NCI-H1092 (cell line): ENCODE measurements around the gene MIF.
A peak's percentile ranks its signal among the peaks of the same experiment; 100 is the strongest.
"Not testable (repeated sequence)": the region's sequence is repeated elsewhere in the genome, so short reads cannot be mapped to it uniquely, and the experiment has no call there.

ENCODE experiments used
- DNase-seq: peaks from one replicate; lab custom pipeline; 2025; lab: John Stamatoyannopoulos, UW

Gene MIF

DNA sequence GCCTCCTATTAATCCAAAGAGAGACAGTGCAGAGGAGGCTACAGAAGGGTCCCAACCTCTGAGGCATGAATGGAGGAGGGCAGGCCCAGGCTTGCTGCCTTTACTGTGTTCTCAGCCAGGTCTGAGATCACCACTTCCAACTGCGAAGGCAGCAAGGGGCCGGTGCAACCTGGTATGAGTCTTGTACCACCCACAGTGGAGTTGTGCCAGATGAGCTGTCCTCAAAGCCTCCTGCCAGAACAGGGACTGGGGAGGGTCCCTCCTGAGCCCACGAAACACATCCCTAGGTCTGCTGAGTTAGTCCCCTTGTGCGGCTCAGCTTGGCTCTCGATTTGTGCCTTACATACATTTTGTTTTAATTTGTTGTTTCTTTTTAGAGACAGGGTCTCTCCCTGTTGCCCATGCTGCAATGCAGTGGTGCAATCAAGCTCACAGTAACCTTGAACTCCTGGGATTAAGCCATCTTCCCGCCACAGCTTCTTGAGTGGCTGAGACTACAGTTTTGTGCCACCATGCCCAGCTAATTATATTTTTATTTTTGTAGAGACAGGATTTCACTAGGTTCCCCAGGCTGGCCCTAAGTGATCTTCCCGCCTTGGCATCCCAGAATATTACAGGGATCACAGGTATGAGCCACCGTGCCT is 9.3 kb downstream of the MIF start:
- DNase-seq: no peak

DNA sequence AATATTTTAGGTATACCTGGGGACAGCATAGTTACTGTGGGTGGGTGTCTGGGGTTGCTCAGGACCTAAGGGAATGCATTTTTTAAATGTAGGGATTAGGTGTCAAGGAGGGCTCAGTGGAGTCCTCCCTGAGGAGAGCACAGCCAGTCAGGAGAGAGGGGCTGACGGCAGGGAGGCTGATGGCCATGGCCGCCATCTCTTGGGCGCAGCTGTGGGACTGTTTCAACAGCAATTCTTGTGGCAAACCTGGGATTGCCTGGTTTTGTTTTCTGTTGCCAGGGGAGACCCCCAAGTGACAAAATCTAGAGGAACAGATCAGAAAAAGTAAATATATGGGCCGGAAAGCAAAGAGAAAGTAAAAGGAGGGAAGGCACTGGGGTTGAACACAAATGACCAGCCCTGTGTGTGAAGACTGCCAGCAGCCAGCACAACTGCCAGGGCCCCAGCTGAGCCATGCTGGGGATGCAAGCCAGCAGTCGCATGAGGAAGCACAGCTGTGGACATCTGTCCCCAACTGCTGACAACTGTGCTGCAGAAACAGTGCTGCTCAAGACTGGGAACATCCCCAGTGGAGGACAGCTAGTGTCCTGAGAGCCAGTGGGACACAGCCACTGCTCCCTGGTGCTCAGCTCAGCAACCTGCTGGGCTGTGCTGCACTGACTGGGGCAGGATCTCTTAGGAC is 10.5 kb downstream of the MIF start:
- DNase-seq: no peak

DNA sequence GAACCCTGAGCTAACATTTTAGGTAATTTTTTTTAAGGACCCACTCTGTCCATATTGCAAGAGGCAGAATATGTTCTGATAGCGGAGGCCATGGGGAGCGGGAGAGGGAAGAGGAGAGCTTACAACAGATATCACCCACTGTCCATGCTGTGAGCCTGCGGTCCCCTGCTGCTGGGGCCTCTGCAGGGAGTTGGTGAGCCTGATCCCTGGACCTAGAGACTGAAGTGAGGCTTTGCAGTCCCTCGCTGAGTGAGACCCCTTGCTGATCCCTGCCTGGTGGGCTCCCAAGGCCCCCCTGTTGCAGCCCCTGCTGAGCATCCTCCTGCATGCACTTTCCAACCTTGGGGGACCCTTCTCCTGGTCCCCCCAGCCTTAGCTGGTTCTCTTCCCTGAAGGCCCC is 12.5 kb downstream of the MIF start:
- no peak for DNase-seq

DNA sequence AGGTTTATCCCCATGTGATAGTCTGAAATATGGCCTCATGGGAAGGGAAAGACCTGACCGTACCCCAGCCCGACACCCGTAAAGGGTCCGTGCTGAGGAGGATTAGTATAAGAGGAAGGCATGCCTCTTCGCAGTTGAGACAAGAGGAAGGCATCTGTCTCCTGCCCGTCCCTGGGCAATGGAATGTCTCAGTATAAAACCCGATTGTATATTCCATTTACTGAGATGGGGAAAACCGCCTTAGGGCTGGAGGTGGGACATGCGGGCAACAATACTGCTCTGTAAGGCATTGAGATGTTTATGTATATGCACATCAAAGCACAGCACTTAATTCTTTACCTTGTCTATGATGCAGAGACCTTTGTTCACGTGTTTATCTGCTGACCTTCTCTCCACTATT is 13.2 kb downstream of the MIF start:
- not testable (repeated sequence) for DNase-seq

DNA sequence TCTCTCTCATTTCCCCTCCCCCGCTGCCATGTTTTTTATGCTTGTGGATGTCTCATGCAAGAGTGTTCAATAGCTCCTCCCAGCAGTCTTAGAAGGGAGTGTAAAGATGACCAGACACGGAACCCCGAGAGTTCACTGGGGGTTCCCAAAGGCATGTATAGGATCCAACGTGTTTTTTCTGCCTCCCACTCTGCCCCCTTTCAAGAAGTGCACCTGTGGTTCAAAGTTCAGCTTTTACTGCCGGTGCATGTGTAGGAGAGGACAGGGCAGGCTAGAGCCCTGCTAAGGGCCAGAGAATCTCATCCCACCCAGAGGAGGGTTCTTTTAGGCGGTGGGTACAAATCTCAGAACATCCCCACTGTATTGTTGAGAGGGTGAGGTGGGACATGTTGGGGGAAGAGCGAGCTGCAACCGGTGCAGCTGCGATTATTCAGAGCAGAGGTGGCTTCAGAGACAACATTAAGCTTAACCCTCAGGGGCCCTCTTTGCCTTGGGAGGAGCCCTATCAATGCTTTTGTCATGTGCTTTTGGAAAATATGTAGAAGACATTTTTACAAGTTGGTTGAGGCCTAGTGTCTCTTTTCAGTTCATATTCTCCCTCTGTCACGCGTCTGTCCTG is 14.5 kb downstream of the MIF start:
- DNase-seq: no peak

DNA sequence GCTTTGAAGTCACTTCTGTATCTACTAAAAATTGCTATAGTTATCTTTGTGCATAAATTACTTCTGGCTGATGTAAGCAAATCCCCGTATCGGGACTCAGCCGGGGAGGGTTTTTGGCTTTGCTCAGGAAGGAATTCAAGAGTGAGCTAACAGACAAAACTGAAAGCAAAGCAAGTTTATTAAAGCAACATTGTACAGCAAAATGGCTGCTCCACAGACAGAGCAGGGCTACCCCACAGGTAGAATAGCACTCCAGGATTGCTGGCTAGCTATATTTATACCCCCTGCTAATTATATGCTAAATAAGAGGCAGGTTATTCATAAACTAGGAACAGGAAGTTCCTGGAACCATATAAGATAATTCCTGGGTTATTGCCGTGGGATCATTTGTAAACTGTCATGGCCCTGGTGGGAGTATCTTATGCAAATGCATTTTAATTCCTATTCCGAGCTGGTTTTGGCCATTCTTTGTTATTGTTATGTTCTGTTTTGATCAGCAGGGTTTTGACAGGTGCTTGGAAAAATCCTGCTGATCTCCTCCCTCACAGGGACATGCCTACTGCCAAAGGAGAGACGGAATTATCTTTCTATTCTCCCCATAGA is 15.2 kb downstream of the MIF start:
- DNase-seq: no peak

DNA sequence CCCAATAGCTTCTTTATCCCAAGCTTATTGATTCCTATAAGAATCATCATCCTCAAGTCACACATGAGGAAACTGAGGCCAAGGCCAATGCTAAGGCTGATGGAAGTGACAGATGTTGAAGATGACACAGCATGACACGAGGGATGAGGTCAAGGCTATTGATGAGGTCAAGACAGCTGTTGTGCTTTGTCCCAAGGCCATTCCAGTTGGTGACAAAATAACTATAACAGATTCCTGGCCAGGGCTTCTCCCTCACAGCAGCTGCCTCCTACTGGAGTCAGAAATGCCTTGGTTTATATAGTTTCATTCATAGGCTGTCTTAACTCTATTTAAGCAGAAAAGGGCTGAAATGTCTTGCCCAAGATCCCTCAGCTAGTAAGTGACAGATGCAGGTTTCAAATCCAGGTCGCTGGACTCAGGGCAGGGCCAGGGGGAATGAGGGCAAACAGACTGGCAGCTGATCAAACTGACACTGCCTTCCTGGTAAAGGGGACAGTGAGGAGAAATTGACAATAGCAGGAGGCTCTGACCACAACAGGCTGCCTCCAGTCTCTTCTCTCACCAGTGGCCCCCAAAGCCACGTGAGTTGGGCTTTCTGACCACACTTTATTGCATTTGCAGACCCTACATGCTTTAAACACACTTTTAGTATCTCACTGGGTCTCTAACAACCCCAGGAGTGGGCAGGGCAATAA is 16.5 kb downstream of the MIF start:
- no peak for DNase-seq

DNA sequence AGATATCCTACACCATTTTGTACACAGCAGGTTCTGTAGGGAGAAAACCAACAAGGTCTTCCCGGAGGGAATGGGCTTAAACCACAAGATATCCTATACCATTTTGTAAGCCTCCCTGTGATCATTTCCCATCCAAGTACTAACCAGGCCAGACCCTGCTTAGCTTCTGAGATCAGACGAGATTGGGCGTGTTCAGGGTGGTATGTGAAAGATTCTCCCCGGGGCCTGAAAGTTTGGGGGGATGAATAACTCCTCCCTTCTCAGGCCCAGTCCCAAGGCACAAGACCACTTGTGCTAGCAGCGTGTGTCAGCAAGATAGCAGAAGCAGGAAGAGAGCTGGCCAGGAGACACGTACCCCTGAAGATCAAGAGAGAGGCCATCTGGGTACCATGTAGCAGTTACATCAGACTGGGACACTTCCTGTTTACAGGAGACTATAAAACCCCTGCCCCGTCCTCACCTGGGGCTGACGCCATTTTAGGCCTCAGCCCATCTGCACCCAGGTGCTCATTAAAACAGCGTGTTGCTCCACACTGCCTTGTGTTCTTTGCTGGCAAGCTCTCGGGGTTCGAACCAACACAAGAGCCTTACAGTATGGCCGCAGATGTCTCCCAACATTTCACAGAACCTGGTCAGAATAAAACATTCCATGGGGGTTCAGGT is 17.3 kb downstream of the MIF start:
- DNase-seq: no peak

DNA sequence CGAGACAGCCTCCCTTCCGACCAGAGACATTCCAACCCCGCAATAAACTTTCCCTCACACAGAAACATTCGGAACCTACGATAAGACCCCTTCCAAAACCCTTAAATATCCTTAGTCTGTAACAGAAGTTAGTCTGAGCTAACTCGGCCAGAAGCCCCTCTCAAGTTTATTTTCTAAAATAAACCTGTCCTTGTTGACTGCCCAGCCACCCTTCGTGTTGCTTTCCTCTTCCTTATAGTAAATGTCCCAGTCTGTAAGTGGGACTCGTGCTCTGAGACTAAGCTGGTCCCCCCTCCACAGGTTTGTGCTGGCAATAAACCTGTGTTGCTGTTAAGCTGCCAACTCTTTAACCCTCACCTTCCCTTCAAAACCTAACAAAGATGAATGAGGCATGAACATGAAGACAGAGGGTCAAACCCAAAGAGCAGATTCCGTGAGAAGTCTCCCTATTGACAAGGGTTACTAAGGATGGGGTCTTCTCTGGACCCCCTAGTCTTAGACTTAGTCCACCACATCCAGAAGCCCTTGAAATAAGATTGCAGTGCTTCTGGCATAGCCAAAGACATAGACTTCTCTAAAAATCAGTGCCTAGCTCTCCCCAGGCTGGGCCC is 18.2 kb downstream of the MIF start:
- DNase-seq: no peak

DNA sequence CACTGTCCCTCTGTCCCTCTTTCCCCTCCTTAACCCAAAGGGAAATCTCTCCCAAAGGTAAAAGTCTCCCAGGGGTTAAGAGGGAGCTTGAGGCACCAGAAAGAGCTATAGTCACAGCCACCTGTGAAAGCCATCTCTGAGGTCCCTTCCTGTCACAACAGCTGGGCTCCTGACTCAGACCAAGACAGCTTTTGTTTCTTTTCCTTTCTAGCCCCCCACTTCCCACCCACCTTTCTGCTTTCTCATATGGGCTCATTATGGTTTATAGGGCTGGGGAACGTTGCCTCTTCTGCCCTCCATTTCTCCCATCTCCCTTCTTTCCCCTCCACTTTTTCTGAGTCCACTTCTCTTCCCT is 19.1 kb downstream of the MIF start:
- no peak for DNase-seq

DNA sequence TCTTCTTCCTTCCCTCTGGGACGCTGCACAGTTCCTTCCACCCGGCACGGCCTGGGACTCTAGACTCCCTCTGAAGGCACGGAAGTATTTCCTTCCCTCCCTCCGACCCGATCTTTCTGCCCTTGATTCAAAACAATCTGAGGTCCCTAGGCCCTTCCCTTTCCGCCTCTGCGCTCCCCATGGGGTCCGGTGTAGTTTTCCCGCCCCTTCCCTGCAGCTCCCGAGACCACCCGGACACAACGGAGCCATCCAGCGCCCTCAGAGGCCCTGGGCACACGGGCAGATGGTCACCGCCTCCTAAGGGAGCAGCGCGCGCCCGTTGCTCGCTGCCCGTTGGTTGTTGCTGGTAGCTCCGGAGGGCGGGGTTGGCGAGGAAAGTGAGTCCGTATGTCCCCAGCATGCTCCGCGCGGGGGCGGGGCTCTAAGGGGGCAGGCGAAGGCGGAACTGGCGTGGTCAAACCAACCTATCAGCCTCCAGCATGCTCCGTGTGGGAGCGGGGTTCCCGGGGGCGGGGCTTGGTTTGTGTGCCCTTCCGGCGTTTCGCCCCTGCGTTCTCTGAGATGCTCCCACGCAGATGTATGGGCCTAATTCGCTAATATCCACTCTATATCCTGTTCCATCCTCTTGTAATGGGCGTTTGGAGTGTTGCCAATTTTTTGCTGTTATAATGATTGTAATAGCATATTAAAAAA is 19.6 kb downstream of the MIF start:
- DNase-seq: peak; percentile 99

DNA sequence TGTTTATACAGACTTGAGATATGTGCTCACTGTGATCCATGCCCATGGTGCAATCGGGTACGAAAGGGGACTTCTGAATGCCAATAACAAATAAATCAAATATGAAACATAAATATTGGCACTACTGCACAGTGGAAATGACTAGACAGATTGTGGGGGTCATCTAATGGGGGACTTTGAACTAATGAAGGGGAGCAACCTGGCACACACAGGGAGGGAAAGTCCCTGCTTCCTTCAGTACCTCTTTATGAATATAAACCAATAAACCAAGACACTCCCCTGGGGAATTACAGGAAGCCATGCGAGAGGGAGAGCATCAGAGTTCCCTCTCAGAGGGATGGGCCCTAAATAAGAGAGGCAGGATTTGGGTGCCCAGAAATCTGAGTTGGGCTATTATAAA is 21.1 kb downstream of the MIF start:
- no peak for DNase-seq

DNA sequence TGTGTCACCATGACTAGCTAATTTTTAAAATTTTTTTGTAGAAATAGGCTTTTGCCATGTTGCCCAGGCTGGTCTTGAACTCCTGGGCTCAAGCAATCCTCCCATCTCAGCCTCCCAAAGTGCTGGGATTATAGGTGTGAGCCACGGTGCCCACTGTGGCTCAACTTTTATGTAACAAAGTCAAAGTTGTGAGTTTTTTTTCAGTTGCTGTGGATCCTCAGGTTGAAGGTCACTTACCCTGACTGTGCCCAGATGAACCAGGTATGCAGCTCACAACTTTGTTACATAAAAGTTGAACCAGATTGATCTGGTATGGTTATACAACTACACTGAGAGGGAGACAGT is 26.1 kb downstream of the MIF start:
- DNase-seq: not testable (repeated sequence)

DNA sequence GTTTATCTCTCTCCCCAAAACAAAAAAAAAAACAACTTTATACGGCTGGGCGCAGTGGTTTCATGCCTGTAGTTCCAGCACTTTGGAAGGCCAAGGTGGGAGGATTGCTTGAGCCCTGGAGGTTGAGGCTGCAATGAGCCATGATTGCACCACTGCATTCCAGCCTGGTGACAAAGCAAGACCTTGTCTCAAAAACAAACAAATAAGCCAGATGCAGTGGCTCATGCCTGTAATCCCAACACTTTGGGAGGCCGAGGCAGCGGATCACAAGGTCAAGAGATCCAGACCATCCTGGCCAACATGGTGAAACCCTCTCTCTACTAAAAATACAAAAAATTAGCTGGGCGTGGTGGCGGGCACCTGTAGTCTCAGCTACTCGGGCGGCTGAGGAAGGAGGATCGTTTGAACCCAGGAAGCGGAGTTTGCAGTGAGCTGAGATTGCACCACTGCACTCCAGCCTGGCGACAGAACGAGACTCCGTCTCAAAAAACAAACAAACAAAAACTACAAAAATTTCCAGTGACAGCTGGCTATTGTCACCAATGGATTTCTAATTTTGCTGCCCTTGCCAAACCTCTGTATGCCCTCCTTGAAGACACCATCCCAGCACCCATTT is 27.5 kb downstream of the MIF start:
- DNase-seq: not testable (repeated sequence)

DNA sequence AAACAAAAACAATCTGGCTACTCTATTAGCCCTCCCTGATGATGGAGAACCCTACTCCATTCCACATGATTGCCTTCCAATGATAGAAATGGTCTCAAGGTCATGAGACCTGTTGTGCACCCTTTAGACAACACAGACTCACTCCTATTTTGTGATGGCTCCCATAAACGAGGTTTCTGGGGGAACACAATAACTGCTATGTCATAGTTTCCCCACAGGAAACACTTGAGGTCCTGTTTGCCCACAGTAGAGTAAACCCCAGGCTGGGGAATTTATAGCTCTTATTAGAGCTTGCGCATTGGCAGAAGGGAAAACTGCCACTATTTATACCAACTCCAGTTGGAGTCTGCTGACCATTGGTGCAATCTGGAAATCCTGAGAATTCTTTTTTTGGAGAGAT is 28.7 kb downstream of the MIF start:
- no peak for DNase-seq

DNA sequence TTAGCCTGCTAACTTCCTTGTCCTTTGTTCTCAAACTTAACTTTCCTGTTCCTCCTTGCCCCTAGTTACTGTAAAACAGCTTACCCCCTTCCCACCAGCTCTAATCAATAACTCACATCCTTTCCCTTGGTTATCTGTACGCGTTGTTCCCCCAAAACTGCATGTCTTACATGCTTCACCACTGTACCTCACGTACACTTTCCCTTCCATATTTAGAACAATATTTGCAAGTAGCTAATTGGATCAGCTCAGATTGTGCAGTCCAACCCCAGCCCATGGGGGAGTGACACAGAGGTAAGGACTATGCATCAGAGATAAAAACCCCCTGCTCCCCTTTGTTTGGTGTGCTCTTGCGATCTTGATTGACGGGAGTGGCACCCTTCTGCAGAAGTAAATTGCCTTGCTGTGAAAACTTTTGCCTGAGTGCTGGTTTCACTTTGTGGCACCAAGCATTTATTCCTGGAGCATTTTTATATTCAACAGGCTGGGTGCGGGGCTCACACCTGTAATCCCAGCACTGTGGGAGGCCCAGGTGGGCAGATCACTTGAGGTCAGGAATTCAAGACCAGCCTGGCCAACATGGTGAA is 30.9 kb downstream of the MIF start:
- DNase-seq: no peak

DNA sequence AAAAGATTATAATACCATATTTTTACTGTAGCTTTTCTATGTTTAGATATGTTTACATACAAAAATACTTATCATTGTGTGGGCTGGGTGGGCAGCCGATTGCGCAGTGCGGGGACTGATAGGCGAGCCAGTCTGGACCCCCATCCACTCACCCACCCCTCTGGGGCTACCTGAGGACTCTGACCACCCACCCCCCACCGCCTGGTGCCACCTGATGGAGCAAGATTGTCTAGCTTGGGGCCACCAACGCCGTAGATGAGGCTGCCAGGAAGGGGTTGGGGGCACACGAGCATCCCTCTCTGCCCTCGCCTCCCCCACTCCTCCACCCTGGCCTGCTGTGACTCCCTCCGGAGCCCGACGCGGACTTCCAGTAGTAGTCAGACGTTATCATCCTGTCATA is 32.4 kb downstream of the MIF start:
- DNase-seq: no peak

DNA sequence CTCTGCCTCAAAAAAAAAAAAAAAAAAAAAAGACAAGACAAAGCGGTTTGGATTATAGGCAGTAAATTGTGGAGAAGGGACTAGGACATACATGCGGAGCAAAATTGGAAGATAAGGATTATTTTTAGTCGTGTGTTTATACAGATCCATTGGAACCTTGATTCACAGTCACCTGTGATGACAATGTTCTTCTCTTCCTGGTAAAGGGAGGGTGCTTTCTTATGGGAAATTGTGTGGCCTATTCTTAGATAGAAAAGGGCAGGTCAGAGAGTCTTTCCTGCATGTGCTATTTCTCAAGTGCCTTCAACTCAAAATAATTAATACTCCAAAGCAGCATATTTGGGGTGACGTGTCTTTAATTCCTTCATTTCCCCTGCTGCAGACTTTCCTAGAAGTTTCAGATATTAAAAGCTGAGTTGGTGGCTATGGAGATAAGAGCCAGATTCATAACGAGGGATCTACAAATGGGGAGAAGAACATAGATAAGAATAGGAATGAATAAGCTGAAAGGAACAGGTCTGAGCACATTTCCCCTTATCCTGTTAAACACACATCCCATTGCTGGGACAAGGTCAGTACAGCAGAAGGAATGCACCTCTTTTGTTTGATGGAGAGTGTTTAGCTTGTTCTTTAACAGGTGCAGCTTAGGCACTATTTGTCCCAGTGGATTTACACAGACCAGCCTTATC is 44.3 kb downstream of the MIF start:
- DNase-seq: no peak

DNA sequence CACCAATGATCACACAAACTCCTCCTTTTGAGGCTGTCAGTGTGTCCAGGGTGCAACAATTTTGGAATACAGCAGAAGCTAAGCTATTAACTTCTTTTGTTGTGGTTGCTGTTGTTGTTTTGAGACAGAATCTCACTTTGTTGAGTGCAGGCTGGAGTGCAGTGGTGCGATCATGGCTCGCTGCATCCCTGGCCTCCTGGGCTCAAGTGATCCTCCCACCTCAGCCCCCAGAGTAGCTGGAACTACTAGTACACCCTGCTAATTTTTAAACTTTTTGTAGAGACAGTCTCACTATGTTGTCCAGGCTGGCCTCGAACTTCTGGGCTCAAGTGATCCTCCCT is 44.8 kb downstream of the MIF start:
- no peak for DNase-seq

DNA sequence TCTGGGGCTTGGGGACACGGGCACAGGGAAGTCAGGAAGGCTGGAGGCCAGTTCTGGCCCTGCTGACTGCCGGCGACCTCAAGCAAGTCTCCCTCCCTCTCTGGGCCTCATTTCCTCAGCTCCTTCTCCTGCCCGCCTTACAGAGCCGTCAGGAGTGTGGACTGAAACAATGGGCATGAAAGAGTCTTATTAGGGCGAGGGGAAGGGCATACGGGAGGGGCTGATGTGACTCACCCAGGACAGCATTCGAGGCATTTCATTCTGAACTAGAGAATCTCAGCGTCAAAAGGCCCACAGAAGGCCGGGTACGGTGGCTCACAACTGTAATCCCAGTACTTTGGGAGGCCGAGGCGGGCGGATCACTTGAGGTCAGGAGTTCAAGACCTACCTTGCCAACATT is 46.0 kb downstream of the MIF start:
- not testable (repeated sequence) for DNase-seq
